ENCODE results near the gene SVBP.
"Not testable (repeated sequence)": the region's sequence is repeated elsewhere in the genome, so short reads cannot be mapped to it uniquely, and the experiment has no call there.

Gene SVBP, protein sequence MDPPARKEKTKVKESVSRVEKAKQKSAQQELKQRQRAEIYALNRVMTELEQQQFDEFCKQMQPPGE

DNA sequence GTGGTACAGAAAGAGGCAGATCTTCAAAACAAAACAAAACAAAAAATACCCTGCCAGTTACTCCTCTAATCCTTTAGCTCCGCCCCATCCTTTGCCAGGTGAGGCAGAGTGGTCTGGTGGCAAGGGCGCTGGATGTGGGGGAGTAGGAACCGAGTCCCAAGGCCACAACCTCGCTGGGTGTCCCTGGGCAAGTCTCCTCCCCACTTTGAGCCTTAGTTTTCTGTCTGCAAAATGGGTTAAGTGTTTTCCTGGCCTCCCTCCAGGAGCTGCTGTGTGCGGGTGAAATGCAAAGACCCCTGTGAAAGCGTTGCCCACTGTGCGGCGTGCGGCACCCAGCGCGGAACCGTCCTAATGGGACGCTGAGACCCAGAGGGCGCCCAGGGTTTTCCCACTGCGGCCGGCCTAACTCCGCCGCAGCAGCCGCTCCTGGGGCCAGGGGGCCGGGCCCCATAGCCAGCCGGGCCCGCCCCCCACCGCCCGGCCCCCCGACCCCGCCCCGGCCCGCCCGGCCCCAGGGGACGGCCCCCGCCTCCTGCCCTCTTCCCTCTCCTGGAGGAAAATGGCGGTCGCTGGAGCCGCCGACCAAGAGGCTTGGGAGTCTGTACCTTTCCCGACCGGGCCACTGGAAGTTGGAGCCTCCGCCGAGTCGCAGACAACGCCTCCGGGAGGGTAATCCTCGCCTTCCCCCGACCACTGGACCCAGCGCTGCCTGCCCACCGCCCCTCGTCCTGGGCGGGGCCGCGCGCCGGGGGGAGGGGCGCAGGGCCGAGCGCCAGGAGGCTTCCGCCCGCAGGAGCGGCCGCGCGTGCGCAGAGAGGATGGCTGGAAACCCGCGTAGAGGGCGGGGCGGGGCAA, at the start of gene SVBP, which contains the start of gene ERMAP:
SVBP (minus strand) TSS at position 813 of the 855 bp plus-strand sequence. CDS start 853 bp downstream, outside the sequence.
ERMAP (plus strand) TSS at position 538 of the 855 bp plus-strand sequence. CDS start 13,327 bp downstream, outside the sequence.
- peak; percentile 79 for DNase-seq

DNA sequence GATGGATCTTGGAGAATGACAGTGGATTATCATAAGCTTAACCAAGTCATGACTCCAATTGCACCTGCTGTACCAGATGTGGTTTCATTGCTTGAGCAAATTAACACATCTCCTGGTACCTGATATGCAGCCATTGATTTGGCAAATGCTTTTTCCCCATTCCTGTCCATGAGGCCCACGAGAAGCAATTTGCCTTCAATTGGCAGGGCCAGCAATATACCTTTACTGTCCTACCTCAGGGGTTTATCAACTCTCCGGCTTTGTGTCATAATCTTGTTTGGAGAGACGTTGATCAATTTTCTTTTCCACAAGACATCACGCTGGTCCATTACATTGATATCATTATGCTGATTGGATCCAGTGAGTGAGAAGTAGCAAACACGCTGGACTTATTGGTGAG, 49.4 kb upstream of the SVBP start:
- no peak for DNase-seq

DNA sequence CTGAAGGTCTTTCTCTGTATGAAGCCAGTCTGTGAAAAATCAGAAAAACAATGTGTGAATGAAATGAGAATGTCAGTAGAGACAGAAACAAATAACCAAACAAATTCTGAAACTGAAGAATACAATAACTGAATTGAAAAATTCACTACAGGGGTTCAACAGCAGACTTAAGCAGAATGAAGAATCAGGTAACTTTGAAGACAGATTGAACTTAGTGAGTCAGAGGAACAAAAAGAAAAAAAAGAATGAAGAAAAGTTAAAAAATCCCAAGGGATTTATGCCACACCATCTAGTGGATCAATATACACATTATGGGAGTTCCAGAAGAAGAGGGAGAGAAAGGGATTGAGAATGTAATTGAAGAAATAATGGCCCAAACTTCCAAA, 43.8 kb upstream of the SVBP start:
- DNase-seq: no peak

DNA sequence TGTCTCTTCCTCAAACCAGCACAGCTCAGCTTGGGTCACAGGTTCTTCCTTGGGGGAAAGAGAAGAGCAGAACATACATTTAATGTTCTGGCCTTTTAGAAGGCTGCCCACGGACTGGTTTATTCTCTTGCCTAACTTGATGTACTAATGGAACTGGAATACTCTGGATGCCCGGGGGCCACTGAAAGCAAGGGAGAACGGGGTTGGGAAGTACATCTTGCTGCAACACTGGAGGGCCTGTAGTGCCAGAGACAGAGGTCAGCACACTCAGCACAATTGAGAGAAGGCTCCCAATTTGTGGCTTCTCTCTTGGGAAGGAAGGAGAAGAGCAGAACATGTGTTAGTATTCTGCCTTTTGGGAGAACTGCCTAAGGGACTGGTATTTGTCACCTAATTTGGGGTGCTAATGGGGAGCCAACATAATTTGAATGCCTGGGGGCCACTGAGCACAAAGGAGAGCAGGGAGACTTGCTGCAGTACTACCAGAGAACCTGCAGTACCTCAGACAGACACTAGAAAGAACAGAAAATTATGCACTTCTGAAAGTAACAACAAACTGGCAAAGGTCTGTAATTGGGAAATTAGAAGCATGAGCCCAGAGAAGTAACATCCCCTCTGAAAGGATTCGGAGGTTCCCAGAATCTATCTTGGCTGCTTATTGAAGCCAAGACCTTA, 43.3 kb upstream of the SVBP start:
- no peak for DNase-seq

DNA sequence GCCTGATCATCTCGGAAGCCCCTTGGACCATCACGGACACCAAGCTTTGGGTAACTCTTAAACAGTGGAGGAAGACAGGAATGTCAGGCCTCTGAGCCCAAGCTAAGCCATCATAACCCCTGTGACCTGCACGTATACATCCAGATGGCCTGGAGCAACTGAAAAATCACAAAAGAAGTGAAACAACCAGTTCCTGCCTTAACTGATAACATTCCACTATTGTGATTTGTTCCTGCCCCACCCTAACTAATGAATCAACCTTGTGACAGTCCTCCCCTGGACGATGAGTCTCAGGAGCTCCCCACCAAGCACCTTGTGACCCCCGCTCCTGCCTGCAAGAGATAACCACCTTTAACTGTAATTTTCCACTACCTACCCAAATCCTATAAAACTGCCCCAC, 42.2 kb upstream of the SVBP start:
- DNase-seq: not testable (repeated sequence)

DNA sequence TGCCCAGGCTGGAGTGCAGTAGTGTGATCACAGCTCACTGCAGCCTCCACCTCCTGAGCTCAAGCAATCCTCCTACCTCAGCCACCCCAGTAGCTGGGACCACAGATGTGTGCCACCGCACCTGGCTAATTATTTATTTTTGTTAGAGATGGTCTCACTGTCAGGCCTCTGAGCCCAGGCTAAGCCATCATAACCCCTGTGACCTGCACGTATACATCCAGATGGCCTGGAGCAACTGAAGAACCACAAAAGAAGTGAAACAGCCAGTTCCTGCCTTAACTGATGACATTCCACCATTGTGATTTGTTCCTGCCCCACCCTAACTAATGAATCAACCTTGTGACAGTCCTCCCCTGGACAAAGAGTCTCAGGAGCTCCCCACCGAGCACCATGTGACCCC, 39.4 kb upstream of the SVBP start:
- DNase-seq: not testable (repeated sequence)

DNA sequence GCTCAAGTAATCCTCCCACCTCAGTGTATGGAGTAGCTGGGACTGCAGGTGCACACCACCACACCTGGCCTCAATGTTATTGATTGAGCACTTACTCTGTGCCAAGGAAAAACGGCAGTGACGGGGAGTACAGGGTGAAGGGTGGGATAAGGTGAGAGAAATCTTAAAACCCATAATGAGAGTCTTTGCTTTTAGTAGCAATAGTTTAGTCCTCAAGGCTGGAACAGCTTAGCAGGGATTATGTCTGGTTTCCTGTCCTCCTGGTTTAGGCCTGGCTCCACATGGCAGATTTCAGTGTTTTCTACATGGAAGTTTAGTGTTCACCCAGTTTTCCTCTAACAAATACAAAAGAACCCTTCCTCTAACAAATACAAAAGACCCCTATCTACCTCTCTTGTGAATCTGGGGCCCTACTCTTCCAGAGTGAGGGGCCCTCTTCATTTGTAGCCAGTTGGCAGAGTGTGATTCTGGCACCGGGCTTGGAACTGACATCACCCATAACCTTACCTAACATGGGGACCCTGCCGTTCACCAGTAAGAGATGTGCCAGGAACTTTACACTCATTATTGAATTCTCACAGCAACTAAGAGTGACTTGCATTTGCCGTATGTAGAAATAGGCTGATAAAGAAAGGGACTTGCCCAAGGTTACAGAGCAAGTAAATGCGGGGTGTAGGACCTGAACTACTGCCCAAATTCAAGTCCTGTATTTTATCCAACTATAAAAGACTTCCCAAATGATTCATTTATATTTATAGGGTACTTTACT, 36.1 kb upstream of the SVBP start:
- no peak for DNase-seq

DNA sequence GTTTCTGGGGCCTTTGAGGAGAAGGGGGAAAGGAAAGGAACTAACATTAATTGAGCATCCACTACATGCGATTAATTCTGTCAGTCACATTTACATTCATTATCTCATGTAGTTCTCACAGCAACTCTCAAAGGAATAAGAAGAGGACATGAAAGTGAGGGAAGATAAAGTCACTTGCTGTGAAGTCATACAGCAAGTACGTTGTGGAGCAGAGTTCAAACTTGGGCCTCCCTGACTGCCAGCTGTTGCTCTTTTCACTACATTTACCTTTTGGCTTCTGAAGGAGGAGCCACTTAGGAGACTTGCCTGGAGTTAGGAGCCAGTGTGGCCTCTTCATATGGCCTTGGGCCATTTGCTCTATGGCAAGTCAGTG, 35.4 kb upstream of the SVBP start:
- no peak for DNase-seq

DNA sequence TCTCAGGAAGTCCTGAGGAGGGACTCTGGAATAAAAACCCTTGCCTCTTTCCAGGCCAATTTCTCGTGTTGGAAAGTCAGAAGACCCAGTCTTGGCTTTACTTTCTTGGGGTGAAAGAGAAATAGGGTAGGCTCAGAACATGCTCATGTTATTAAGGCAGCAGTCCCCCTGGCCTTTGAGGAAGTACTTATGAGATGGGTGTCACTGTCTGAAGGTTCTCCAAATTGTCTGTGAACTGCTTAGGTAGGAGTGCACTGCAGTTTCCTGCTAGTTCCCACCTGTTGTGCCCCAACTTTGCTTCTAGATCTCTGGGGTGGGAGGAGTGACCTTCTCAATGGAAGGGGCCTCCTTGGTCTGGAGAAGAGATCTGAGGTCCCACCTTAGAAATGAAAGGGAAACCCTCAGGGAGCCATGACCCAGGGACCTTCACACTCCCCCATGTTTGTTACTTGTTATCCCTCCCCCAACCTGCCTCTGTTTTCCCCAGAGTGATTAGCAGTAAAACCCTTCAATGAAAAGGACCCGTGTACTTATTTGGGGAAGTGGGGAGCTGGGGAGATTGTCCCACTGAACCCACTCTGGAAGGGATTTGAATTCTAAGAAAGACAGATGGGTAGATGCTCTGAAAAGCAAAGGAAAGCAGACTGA, 34.9 kb upstream of the SVBP start:
- DNase-seq: no peak

DNA sequence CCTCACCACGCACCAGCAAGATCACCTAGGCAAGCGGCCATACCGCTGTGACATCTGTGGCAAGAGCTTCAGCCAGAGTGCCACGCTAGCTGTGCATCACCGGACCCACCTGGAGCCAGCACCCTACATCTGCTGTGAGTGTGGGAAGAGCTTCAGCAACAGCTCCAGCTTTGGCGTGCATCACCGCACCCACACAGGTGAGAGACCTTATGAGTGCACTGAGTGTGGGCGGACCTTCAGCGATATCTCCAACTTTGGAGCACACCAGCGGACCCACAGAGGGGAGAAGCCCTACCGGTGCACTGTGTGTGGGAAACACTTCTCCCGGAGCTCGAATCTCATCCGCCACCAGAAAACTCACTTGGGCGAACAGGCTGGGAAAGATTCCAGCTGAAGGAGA, 34.2 kb upstream of the SVBP start:
- no peak for DNase-seq

DNA sequence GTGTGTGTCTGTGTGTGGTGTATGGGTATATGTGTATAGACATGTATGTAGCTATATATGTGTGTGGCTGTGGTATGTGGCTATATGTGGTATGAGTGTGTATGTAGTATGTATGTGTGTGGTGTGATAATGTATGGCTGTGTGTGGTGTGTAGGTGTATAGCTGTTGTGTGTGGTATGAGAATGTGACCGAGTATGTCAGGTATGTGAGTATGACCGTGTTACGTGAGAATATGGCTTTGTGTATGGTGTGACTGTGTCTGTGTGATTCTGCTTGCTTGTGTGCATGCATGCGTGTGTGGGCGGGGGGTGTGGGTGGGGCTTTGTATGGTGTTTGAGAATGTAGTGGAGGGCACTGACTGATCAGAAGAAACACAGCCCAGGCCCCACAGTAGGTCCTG, 32.7 kb upstream of the SVBP start:
- DNase-seq: no peak

DNA sequence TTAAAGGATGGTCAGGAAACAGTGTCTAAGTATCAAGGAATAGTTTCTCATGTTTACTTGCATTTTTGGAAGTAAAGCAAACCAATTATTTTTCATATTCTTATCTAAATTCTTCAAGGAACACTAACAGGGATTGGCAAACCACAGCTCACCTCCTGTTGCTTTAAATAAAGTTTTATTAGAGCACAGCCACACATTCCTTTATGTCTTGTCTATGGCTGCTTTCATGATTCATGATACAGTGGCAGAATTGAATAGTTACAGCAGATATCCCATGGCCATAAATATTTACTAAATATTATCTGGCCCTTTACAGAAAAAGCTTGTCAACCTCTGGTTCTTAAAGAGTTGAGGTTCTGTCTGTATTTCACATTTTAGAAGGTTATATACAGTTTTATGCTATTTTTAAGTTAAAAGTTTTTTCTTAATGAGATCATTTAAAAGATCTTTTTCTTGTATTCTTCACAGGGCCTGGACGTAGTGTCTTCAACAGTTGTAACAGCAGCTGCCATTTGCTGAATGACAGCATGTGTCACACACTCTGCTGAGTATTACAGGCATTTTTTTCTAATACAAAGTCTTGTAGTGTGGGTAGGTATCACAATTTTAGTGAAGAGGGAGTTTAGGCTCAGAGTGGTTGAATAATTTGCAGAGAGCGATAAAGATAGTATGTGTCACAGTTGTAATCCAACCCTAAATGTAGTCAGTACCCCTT, 31.8 kb upstream of the SVBP start:
- DNase-seq: no peak

DNA sequence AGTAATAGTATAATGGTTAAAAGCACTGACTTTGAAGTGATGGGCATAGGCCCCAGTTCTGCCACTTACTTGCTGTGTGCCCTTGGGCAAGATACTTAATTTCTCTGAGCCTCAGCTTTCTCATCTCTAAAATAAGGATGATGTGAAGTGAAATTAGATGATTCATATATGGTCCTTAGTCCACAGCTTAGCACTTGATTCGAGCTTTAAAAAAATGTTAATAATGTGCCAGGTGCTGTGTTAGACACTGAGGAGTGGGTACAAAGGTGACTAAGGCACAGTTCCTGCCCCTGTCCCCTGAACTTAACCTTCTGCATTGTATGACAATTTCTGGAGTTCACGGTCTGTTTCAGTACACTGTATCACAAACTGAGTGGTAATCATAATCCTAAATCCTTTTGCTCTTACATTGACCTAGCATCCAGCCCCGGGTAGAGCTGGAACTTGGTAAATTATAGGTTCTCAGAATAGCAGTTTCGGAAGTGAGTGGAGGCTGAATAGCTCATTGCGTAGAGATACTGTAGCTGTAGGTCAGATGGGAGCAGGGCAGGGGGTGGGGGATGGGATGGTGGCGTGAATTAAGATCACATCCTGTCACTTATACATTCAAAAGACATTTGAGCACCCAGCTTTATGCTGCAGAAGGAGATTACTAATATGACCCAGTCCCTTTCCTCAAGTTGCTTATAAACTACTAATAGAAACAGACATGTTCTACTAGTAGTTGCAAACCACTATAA, 30.7 kb upstream of the SVBP start:
- no peak for DNase-seq

DNA sequence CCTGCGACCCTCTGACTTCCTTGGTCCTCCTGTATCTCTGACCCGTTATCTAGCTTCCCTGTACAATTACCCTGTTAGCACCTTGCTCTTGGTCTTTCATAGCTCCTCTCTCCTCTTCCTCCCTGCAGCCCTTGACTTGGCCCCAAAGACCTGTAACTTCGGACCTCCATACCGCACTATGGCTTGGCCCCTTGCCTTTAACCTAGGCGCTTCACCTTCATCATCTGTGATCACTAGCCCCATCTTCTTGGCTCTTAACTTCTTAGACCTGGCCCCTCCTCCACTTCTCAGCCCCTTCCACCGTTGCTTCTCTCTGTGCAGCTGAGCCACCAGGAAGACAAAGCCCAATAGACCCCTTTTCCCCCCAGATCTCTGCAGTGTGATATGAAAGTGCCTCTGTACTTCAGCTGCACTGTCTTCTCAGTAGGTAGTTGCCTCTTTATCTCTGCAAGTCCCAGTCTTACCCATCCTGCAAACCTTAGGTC, 30.0 kb upstream of the SVBP start:
- no peak for DNase-seq

DNA sequence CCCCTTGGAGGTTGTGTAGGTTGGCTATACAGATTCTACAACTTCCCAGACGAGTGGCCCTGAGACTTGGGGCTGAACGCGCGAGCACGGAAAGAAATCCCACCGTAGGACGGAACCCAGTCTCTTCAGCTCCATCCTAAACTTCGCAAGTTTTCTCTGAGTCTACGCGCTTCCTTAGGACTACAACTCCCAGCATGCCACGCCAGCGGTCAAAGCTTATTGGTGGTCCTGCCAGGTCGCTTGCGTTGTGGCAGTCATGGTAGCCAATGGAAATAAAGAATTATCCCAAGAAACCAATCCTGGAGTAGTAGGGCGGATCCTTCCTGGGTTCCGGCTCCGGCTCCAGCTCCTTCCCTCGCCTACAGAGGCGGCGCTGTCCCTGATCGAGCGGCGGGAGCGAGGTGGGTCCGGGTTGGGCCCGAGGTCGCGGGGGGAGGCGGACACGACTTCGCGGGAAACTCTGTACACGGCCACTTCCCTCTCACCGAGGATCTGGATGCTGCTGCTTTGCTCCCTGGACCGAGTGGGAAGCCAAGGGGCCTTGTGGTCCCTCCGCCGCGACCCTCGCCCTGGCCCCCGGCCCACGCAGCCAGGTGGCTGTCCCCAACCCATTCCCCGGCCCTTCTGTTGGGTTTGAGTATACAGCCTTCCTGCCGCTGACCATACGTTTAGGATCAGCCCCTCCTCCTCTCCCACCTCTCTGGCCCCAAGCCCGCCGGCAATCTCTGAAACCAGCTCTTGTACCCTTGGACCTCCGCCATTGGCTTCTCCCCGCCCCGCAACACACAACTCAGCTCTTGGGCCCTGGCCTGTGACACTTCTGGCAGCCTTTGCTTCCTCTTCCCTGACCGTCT, 29.3 kb upstream of the SVBP start, which contains the start of gene ZNF691:
ZNF691 (plus strand) TSS at position 357 of the 854 bp plus-strand sequence. CDS start 3,046 bp downstream, outside the sequence.
- DNase-seq: peak; percentile 97

DNA sequence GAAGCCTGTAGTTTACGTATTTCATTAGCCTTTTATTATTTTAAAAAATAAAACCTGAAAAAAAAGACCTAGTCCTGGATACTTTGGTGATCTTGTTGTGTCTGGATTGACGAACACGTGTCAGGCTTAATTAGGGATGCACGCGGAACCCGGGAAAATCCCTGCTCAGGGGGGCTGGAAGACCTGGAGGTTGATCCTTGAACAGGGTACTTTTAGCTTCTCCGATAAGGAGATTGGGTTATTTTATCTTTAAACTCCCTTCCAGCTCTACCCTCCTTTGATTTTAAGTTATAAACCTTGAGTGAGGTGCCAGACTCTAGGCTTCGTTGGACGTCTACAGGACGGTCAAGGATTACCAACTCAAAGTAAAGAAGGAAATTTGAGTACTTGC, 28.7 kb upstream of the SVBP start:
- DNase-seq: no peak

DNA sequence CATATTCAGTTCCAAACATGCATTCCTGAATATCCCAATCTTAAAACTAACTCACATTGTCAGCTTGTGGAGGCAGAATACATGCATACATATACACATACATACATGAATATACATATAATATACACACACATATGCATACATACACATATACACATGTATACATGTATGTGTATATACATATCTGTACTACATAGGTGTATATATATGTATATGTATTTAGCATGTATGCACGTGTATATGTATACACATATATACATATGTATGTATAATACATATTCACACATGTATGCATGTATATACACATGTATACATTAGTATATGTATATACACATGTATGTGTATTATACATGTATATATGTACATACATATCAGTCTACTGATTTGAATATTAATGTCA, 28.0 kb upstream of the SVBP start:
- DNase-seq: no peak

DNA sequence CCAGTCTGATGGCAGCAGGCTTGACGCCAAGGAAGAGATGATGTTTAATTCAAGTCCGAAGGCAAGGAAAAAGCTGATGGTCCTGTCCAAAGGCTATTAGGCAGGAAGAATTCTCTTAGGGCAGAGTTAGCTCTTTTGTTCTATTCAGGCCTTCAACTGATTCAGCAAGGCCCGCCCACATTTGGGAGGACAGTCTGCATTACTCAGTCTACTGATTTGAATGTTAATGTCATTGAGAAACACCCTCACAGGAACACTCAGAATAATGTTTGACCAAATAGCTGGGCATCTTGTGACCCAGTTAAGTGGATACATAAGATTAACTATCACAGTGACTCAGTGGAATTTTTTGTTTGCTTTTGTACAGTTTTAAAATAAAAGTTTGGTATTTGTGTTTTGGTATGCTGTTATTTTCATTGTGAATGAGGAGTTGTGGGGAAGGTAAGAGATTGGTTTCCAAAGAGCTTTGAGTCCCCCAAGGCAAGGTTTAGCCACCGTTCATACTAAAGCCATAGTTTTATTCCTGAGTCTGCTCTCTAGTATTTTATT, 27.5 kb upstream of the SVBP start:
- DNase-seq: peak; percentile 31

DNA sequence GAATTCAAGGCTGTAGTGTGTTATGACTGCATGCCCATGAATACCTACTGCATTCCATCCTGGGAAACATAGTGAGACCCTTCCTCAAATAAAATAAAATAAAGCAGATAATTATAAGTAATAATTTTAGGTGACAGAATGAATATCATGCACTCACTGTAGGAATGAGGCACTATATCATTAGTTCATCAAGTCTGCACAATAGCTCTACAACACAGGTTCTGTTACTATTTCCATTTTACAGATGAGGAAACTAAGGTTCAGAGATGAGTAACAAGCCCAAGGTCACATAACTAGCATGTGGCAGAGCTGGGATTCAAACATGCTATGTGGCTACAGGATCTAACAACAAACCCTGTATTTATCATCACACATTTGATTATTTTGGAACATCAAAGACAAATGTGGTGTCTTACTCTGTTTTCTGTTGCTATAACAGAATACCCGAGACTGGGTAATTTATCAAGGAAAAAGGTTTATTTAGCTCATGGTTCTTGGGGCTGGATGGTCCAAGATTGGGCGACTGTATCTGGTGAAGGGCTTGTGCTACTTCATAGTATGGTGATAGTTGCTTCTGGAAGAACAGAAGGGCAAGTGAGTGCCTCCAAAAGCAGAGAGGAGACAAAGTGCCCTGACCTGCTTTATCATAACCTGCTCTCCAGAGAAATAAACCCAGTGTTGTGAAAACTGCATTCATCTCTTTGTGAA, 24.4 kb upstream of the SVBP start:
- no peak for DNase-seq

Data from HCEC 1CT (cell line).